ENCODE results near the gene EIF3L.

- TF ChIP-seq, protein P1, sequence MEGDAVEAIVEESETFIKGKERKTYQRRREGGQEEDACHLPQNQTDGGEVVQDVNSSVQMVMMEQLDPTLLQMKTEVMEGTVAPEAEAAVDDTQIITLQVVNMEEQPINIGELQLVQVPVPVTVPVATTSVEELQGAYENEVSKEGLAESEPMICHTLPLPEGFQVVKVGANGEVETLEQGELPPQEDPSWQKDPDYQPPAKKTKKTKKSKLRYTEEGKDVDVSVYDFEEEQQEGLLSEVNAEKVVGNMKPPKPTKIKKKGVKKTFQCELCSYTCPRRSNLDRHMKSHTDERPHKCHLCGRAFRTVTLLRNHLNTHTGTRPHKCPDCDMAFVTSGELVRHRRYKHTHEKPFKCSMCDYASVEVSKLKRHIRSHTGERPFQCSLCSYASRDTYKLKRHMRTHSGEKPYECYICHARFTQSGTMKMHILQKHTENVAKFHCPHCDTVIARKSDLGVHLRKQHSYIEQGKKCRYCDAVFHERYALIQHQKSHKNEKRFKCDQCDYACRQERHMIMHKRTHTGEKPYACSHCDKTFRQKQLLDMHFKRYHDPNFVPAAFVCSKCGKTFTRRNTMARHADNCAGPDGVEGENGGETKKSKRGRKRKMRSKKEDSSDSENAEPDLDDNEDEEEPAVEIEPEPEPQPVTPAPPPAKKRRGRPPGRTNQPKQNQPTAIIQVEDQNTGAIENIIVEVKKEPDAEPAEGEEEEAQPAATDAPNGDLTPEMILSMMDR (IDR thresholded peaks at IDR 0.05) = no peak
- TF ChIP-seq POLR2A (IDR thresholded peaks at IDR 0.05) = no peak
- no peak for TF ChIP-seq POLR2AphosphoS5 (IDR thresholded peaks at IDR 0.05)
Observed at GRCh38 chr22:37907036-37907954, 58.1 kb downstream of the EIF3L start.
